Hematopoietic multipotent progenitor cell treated with erythropoietin and hydrocortisone succinate and interleukin-3 and kit ligand, for 17 days (in vitro differentiated cells): ENCODE data around the gene AKT1.

Experiments used
- DNase-seq: peaks from one replicate; pipeline ENCODE4 v3.0.0-alpha.2; 2015; ENCODE audit warnings: low spot score

AKT1 gene

DNA sequence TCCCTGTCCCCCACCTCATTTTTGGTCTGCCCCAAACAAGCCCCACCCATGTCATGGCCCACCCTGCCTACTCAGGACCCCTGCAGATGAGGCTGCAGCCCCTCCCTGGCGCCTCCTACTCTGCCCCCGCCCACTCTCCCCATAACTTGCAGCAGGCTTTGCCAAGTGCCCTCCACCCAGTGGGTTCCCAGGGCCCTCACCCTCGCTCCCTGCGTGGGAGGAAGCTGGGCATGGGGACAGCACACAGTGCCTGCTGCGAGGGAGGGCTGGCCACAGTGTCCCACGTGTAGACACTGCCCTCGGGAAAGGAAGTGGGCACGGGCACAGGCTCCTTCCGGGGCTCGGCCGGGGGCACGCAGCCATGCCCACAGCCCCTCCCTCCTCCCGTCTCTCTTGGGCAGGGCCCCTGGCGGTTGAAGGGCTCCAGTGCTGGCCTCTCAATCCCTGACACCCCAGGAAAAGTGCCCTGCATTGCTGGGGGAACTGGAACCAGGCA, 9.4 kb downstream of the AKT1 start:
- DNase-seq = no peak

DNA sequence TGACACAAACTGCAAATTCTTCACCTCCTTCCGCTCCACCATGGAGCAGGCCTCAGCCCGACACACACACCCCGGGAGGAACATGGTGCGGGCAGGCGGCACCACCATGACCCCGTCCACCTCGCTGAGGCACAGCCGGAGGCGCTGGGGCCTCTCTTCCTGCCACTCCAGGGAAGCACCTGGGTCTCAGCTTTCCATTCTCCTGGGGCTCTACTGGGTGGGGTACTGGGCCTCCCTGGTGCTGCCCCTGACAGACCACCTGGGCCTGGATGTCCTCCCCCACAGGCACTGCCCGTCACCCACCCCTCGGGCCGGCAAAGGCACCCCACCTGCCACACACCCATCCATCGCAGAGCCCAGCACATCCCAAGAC, 9.9 kb downstream of the AKT1 start:
- DNase-seq = no peak

DNA sequence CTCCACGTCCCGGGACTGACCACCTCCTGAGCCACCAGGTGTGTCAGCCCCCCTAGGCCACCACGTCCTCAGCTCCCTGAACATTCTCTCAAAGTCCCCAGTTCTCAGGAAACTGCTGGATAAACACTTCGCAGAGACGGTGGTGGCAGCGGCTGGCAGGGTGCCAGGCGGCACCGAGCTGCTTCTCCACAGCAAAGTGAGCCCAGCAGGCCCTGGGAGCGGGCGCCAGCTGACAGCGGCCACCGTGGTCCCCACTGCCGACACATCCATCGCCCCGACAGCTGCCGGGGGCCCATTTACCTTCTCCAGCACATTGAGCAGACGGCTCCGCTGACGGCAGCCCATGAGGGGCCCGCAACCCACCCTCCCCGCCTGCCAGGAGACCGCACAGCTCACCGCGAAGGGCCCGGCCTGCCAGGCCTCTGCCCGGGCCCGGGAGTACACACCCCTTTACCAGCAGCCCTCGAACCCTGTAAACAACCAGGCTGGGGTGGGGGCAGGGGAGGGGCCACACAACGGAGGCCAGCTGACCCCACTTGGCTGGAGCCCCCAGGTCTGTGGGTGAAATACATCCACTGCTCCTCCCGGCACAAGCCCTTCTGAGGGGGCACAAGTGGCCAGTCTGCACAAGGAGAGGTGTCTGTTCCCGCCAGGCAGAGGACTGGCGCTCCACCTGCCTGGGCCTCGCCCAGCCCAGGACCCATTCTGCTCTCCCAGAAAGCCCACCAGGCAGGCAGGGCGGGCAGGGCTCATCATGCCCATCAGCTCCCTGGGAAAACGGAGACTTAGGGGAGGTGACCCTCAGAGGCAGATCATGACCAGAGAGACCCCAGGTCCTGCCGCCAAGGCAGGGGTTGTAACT, 10.5 kb downstream of the AKT1 start:
- no peak for DNase-seq

DNA sequence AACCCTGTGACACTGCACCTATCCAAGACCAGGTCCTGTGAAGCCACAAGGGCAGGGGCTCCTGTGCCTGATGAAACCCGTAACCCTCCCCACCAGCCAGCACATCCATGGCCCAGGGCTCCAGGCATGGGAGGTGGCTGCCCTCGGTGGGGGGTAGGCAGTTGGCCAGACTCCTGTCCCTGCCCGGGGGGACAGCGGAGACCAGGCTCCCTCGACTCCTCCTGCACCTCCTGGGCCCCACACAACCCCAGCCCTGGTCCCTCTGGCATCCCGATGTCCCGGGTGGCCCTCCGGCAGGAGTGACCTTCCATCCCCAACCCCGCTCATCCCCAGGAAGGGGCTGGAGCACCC, 11.4 kb downstream of the AKT1 start:
- no peak for DNase-seq

DNA sequence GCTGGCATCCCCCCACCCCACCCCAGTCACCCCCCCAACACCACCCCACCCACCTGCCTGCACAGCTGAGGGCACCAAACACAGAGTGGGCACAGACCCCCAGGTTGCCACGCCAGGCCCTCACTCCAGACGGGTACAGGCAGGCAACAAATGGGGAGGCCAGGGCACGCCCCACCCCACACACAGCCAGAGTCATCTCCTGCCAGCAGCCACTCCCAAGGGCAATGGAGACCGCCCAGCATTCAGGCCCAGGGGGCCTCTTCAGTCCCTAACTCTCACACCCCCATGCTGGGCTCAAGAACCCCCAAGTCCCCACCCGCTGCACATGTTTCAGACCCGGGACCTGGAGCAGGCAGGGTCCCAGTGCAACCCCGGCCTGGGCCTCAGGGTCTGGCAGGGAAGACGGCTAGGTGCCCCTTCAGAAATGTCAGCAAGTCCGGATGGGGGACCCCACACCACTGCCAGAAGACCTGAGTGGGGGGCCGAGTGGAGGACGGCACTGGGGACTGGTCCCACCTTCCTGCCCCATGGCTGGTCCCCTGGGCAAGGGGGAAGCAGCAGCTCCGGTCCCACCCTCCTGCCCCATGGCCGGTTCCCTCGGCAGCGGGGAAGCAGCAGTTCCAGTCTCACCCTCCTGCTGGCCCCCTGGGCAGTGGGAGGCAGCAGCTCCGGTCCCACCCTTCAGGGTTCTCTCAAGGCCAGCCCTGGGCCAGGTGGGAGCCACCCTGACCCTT, 11.9 kb downstream of the AKT1 start:
- no peak for DNase-seq

DNA sequence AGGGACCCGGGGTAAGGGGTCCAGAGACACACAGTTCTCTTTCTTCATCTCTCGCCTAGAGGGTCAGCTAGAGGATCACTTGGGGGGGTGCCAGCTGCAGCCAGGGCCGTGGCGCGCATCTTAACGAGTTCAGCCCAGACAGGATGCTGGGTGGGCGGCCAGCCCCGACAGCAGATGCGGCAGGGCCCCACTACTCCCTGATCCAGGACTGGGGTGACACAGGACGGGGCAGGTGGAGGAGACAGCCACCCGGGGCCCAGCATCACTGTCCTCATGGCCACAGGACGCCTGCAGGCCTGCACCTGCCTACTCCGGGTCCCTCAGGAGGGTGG, 12.8 kb downstream of the AKT1 start:
- DNase-seq = no peak

DNA sequence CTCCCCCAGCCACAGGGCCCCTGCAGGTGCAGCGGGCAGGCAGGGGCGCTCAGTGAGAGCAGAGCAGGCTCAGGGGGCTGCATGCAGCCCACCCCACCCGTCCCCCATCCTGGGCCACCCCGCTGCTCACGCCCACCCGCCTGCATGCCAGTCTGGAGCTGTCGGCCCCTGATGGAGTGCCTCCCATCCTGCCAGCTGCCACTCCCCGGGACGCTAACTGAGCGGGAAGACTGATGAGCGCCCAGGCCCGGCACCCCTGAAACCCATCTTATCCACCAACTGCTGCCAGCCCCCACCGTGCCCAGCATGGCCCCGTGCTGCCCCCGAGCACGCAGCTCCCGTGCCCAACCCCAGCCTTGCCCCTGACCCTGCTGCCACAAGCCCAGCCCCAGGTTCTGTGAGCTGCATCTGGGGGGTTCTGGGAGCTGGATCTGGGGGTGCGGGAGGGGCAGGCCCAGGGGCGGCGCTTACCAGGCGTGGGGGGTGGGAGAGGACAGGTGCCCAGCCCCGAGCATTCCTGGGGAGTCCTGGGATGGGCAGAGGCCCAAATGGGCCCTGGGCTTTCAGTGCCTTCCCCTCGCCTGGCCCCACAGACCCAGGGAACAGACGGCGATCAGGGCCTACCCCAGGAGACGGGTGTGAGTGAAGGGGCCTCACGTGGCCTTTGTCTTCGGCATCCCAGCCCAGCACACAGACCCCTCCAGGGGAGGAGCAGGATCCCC, 13.3 kb downstream of the AKT1 start:
- DNase-seq = no peak

DNA sequence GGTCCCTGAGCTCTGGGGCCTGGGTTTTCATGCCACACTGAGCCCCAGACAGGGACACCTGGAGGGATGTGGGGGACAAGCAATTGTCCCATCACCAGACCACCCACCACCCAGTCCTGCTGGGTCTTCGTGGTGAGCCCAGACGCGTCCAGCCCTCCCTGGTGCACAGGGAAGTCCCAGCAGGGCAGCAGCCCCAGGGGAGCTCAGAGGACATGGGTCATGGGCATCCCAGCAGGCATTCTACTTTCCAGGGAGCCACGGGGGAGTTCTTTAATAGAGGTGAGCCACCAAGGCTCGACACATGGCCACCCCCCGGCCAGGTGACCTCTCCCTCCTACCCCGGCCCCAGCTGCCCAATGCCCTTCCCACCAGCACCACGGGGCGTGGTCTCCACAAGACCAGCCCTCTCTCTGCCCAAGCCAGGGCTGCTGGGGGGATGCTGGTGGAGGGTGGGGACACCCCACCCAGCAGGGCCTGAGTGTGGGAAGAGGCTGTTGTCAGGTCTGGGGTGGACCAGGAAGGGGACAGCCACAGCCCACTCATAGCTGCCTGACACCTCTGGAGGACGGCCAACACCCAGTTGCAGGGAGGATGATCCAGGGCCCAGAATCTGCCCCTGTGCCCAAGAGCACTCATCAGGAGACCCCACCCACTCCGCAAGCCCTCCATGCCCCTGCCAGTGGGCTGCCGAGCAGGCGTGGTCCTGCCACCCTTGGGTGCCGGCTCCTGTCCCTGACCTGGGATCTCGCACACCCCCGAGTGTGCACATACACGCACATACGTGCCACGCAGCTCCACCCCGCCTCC, 14.1 kb downstream of the AKT1 start:
- no peak for DNase-seq

DNA sequence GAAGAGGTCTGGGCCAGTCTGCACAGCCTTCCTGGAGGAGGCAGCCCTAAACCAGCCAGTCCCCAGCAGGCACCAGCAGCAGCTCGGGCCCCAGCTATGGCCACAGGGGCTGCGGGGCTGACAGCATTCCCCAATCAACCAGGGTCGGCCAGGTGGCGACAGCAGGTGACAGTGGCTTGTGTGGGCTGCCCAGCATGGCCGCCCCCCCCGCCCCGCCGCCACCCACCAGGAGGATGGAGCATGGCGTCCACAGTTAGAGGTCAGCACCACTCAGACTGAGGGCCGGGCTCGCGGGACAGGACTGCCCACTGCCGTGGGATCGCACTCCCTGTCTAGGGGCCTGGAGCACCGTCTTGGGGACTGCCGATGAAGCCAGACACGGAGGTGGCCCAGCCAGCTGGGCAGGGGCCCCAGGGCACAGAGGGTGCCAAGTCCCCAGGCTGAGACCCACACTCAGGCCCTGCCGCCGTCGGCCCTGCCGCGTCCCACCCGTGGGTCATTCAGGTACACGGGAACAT, 15.0 kb downstream of the AKT1 start:
- DNase-seq = no peak

DNA sequence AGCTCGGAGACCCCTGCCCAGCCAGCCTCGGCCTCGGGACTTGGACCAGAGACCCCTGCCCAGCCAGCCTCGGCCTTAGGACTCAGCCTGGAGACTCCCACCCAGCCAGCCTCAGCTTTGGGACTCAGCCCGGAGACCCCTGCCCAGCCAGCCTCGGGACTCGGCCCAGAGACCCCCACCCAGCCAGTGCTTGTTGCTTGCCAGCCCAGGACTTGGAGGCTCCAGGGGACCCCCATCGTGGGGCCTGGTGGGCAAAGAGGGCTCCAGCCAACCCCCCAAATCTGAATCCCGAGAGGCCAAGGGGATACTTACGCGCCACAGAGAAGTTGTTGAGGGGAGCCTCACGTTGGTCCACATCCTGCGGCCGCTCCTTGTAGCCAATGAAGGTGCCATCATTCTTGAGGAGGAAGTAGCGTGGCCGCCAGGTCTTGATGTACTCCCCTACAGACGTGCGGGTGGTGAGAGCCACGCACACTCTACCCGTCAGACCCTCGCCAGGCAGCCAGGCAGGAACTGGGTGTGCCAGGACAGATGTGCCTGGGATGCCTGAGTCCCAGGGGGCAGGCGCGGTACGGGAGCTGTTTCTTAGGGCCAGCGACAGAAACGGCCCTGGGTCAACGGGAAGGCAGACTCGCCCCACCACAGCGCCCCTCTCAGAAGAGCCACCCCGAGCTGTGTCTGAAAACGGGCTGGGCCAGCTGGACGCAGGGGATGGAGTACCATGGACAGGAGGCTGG, 15.6 kb downstream of the AKT1 start:
- DNase-seq = no peak

DNA sequence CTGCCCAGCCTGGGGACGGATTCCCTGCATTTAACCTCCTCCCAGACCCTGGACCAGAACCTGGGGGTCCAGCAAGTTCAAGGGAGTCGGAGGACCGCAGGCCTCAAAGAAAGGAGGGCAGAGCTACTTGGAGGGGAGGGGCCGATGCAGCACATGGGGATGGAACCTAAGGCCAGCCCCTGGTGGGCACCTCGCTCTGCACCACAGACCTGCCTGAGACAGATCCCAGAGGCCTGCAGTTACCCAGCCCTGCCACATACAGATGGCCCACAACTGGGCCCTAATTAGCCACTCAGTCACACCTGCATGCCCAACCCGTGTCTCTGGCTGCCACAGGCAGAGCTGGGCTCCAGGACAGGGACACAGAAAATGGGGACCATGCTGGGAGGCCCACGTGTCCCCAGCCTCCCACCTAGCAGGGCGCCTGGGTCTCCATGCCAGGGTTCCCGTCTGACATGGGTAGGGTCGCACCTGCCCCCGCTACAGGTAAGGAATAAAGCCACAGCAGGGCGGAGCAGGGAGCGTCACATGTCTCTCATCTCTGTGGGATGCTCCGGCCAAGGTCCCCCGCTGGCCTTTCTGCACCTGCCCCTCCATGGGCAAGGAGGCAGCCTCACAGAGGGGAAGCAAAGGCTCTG, 16.7 kb downstream of the AKT1 start:
- no peak for DNase-seq

DNA sequence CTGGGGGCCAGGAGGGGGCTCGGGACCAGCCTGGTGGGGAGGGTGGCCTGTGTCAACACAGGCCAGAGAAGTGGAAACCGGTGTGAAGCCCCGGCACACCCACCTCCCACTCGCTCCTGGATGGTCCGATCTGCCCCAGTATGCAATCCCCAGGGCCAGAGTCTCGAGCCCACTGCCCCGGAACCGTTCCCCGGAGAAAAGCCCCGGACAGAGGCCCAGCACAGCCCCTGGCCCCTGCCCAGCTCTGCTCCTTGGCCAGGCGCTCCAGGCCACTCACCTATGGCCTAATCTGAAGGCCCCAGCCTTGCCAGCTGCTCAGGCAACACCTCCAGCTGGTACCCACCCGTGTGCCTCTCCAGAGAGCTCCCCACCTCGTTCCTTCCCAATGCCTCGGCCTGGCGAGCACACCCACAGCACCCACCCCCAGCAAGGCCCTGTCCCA, 17.7 kb downstream of the AKT1 start:
- no peak for DNase-seq

DNA sequence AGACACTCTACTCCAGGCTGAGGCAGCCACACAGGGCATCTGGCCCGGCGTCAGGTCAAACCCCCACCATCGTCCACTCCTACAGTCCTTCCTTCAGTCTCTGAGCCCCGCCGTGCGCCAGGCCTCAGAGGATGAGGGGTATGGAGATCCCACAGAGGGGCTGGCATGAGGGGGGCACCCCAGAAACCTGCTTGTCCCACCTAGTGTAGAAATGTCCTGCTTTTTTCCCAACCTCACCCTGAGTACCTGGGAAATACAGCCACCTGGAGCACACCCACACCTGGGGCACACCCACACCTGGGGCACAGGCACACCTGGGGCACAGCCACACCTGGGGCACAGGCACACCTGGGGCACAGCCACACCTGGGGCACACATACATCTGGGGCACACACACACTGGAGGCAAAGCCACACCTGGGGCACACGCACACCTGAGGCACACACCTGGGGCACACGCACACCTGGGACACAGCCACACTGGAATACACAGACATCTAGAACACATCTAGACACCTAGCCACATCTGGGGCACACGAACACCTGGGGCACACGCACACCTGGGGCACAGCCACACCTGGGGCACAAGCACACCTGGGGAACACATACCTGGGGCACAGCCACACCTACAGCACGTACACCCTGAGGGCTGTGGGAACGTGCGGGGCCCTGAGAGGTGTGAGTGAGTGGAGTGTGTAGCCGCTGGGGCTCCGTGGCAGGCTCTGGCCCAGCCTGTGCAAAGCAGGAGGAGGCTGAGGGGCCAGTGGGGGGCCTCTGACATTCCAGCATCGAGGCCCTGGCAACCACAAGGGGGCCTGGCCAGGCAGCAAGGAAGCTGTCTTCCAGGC, 18.4 kb downstream of the AKT1 start:
- no peak for DNase-seq

DNA sequence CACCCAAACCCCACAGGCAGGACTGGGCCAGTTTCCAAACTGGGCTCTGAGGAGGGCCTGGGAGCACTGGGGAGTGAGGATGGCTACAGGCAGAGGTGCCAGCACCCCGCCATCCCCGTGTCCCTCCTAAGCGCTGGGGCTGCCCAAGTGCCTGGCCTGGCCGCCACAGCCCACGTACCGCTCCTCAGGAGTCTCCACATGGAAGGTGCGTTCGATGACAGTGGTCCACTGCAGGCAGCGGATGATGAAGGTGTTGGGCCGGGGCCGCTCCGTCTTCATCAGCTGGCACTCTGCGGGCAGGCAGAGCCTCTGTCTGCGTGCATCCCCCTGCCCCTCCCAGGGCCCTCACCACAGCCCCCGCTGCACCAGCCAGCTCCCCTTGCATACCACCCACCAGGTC, 19.1 kb downstream of the AKT1 start:
- DNase-seq = no peak

DNA sequence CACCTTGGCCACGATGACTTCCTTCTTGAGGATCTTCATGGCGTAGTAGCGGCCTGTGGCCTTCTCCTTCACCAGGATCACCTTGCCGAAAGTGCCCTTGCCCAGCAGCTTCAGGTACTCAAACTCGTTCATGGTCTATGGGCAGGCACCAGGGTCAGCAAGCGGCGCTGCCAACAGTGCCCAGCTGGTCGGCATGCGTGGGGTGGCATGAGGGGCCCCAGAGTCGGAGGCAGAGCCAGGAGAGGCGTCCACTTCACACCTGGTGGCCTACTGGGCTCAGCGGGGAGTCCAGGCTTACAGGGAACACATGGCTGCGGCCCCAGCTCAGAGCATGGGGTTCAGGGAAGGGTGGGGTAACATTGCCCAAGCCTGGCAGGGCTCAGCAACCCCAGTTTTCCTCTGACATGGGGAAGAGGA, 20.5 kb downstream of the AKT1 start:
- DNase-seq = no peak

DNA sequence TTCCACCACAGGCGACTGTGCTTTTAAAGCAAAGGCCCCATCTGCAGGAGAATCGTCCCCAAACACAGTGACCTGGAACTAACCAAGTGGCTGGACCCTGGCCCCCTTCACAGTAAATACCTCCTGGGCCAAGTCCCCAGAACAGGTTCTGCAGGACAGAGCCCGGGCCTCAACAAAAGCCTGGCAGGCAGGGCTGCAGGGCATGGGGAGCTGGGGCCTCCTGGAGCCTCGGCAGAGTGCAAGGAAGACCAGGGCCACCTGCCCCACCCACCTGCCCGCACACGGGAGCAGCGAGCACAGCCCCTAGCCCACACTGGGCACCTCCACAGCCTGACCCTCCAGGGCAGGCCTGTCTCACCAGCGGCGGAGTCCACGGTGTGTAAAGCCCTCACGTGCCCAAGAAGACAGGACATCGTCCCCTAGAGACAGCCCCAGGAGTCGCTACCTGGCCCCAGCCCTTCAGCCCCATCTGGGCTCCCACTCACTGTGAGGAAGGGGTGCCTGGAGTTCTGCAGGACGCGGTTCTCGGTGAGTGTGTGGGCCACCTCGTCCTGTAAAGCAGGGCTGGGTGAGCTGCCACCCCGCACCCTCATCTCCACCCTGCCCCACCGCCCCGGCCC, 21.0 kb downstream of the AKT1 start:
- DNase-seq = no peak

DNA sequence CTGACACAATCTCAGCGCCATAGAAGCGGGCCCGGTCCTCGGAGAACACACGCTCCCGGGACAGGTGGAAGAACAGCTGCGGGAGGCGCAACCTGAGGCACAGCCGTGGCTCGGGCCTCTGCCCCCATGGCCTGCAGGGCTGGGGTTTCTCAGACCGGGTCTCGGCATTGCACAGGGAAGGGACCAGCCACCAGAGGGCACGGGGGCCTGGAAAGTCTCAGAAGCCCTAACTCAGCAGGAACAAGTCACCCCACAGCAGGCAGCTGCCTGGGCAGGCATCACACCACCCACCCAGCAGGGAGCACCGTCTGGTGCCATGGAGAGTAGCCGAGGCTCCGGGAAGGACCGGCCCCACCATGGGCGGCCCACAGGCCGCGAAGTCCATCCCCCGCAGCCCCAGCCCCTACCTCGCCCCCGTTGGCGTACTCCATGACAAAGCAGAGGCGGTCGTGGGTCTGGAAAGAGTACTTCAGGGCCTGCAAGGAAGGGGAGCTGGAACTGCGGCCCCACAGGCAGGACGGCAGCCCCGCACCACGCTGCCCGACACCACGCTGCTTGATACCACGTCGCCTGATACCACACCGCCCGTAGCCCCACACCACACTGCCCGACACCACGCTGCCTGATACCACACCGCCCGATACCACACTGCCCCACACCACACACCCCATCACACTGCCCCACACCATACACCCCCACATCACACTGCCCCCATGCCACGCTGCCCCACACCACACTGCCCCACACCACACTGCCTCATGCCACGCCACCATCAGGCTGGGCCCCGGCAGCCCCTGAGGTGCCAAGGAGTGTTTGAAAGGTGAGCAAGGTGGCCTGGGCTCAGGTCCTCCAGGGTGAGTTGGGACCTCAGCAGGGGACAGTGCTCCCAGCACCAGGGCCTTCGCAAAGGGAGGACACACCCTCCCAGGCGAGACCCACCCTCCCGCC, 21.8 kb downstream of the AKT1 start:
- no peak for DNase-seq
